Lung (tissue), 12 donors: Measurements from ENCODE around the gene CEACAM5. TPM values are rescaled to one million over a fixed set of nuclear protein-coding genes. Genes with fewer than 3 reads are reported as not detected.

Experiments used
- ATAC-seq: fragments of 200-7000 bp; cut with Tn5 transposase; one replicate; pipeline ENCODE4 v1.9.1; 2020; ENCODE audit warnings: moderate number of reproducible peaks; ENCODE audit not compliant: insufficient read depth, low FRiP score
- DNase-seq, 3 donors: peaks; one replicate each; pipeline ENCODE4 v3.0.0-alpha.2; 2013 to 2017
- H3K27ac ChIP-seq, 2 donors: one replicate each; pipeline ENCODE4 v1.5.1; 2013; ENCODE audit warnings: mild to moderate bottlenecking in 2 of 2, moderate library complexity in 2 of 2, control low read depth in 1 of 2, inconsistent platforms in 1 of 2, low read depth in 1 of 2, low read length in 1 of 2
- H3K27me3 ChIP-seq, 3 donors: one replicate each; pipeline ENCODE4 v1.5.1; 2013; ENCODE audit warnings: low read length in 2 of 3; ENCODE audit not compliant: control insufficient read depth in 3 of 3, insufficient read depth in 3 of 3
- H3K36me3 ChIP-seq, 4 donors: one replicate each; pipeline ENCODE4 v1.5.1; 2013; ENCODE audit warnings: low read length in 4 of 4, mild to moderate bottlenecking in 1 of 4, moderate library complexity in 1 of 4; ENCODE audit not compliant: control insufficient read depth in 4 of 4, insufficient read depth in 4 of 4
- H3K4me1 ChIP-seq, 5 donors: one replicate each; pipeline ENCODE4 v1.5.1; 2013; ENCODE audit warnings: low read length in 5 of 5, mild to moderate bottlenecking in 2 of 5, moderate library complexity in 1 of 5; ENCODE audit not compliant: control insufficient read depth in 5 of 5, insufficient read depth in 5 of 5
- H3K4me3 ChIP-seq: one replicate; pipeline ENCODE4 v1.5.1; 2013; ENCODE audit warnings: mild to moderate bottlenecking, control low read depth, moderate library complexity
- H3K9ac ChIP-seq, 2 donors: one replicate each; pipeline ENCODE4 v1.5.1; 2013; ENCODE audit warnings: low read length in 2 of 2, control low read depth in 1 of 2; ENCODE audit not compliant: insufficient read depth in 1 of 2
- H3K9me3 ChIP-seq, 4 donors: one replicate each; pipeline ENCODE4 v1.5.1; 2013; ENCODE audit warnings: low read length in 3 of 4, mild to moderate bottlenecking in 1 of 4, moderate library complexity in 1 of 4; ENCODE audit not compliant: control insufficient read depth in 4 of 4, insufficient read depth in 3 of 4
- CTCF ChIP-seq: IDR thresholded peaks from 2 replicates; pipeline ENCODE4 v1.5.1; 2012; ENCODE audit warnings: mild to moderate bottlenecking; ENCODE audit errors: control extremely low read depth, extremely low read depth
- WGBS, 2 donors: extraction: QIAGEN DNeasy Blood & Tissue Kit; methylation state at CpG; one replicate each; pipeline ENCODE4 v1.1.7; 2013; 5-methylcytosine and 5-hydroxymethylcytosine counted together
- polyA plus RNA-seq, 2 donors: library from polyadenylated mRNA; stranded (reverse); fragments of 200-250 nt; gene quantifications; one replicate each; pipeline ENCODE4 v1.2.1, GENCODE V29; 2013
- total RNA-seq, 2 donors: library from RNA; depleted of rRNA in 1 of 2; stranded (reverse); fragments of >200 nt in 1 of 2; gene quantifications; one replicate each; pipeline ENCODE4 v1.2.1, GENCODE V29; 2014 to 2021
- donor health status: control.
- donor health status: control.
- donor health status: Bipolar disorder and iron deficiency.
- donor health status: healthy.
- donor health status: DM: yes; HTN: yes; CAD: no.

Gene CEACAM5
- total and polyA plus RNA-seq, 4 donors = 0.11 to 37.9 (median 6.1) TPM

- Histone ChIP-seq H3K4me1 (no peaks in the 10 kb centered on the region), H3K27me3 (no peaks in the 10 kb centered on the region), H3K4me3 (no peak overlapping the region), H3K9ac (no peak overlapping the region), H3K27ac (no peak overlapping the region), H3K9me3 (peaks cover 0 to 5% (median 0%) of the 10 kb centered on the region in 4 donors), H3K36me3 (no peaks in the 10 kb centered on the region)
- ATAC-seq (no peak), DNase-seq (no peak)
- TF ChIP-seq CTCF = no peak
- WGBS, 2 donors = 44 to 63% methylated on average over 1 of the region's 1 CpG
Observed at GRCh38 chr19:41698746-41699230, 9.6 kb upstream of the CEACAM5 start.

GRCh38 chr19:41699231-41699967 lies 9.0 kb upstream of the CEACAM5 start:
- no peaks in the 10 kb centered on the region for H3K4me1 ChIP-seq
- DNase-seq (no peak), ATAC-seq (no peak)
- no peak overlapping the region for H3K4me3 ChIP-seq
- 73 to 88% methylated on average over 17 of the region's 17 CpGs for whole genome bisulfite sequencing, 2 donors
- peaks cover 0 to 5% (median 0%) of the 10 kb centered on the region in 4 donors for H3K9me3 ChIP-seq
- H3K9ac ChIP-seq = no peak overlapping the region
- TF ChIP-seq CTCF = no peak
- H3K27ac ChIP-seq = peak overlapping the region in 1 of 2 donors; percentile 9
- H3K36me3 ChIP-seq = no peaks in the 10 kb centered on the region
- H3K27me3 ChIP-seq = no peaks in the 10 kb centered on the region

- Histone ChIP-seq H3K9me3 (peaks cover 0 to 5% (median 0%) of the 10 kb centered on the region in 4 donors), H3K36me3 (no peaks in the 10 kb centered on the region), H3K4me3 (no peak overlapping the region), H3K9ac (no peak overlapping the region), H3K27ac (no peak overlapping the region), H3K27me3 (no peaks in the 10 kb centered on the region), H3K4me1 (no peaks in the 10 kb centered on the region)
- TF ChIP-seq CTCF = no peak
- ATAC-seq (no peak), DNase-seq (no peak)
- 59 to 70% methylated on average over 2 of the region's 2 CpGs for WGBS, 2 donors
Observed at GRCh38 chr19:41699968-41700323, 8.5 kb upstream of the CEACAM5 start.
